Vagina (tissue), 2 donors: Measurements from ENCODE around the gene CEACAM6. TPM values are rescaled to one million over a fixed set of nuclear protein-coding genes. Genes with fewer than 3 reads are reported as not detected.

Experiments
- DNase-seq, 2 donors: peaks; one replicate each; pipeline ENCODE4 v3.0.0-alpha.2; 2017; ENCODE audit errors: extremely low spot score in 2 of 2
- H3K27ac ChIP-seq: fragments of 200-600 bp; sonication (generic); one replicate; pipeline ENCODE4 v1.5.1; 2019
- H3K27me3 ChIP-seq: fragments of 200-600 bp; sonication (generic); one replicate; pipeline ENCODE4 v1.5.1; 2019
- H3K36me3 ChIP-seq, 2 donors: fragments of 200-600 bp; sonication (generic); one replicate each; pipeline ENCODE4 v1.5.1; 2017 to 2019
- H3K4me1 ChIP-seq: fragments of 200-600 bp; sonication (generic); one replicate; pipeline ENCODE4 v1.5.1; 2019
- H3K4me3 ChIP-seq, 2 donors: fragments of 200-600 bp; sonication (generic); 1 replicate in 1 of 2; 2 replicates in 1 of 2; pipeline ENCODE4 v1.5.1; 2016 to 2019
- H3K9me3 ChIP-seq: fragments of 200-600 bp; sonication (generic); one replicate; pipeline ENCODE4 v1.5.1; 2019
- CTCF ChIP-seq, 3 experiments: fragments of 450-650 bp in 2 of 3; fragments of 200-600 bp in 1 of 3; sonication (generic) in 1 of 3; IDR thresholded peaks; one replicate each; pipeline ENCODE4 v1.5.1; 2017 to 2019; ENCODE audit warnings: antibody characterized with exemption in 3 of 3, mild to moderate bottlenecking in 2 of 3, moderate library complexity in 2 of 3
- POLR2A ChIP-seq, 2 donors: fragments of 450-650 bp; IDR thresholded peaks; one replicate each; pipeline ENCODE4 v1.6.1; 2017; ENCODE audit warnings: antibody characterized with exemption in 2 of 2, mild to moderate bottlenecking in 2 of 2, moderate library complexity in 2 of 2
- POLR2AphosphoS5 ChIP-seq, 2 donors: sonication (generic); formaldehyde crosslinking; IDR thresholded peaks; one replicate each; pipeline ENCODE4 v1.9.0; 2017; ENCODE audit warnings: antibody characterized with exemption in 2 of 2, mild to moderate bottlenecking in 2 of 2, low read depth in 1 of 2; ENCODE audit not compliant: insufficient read depth in 1 of 2
- intact Hi-C: fragments of 100-400 bp; cut with DNase I; formaldehyde crosslinking; loops from one replicate; pipeline ENCODE4 v1.15.1; 2023
- total RNA-seq: library from RNA; depleted of rRNA; stranded (reverse); fragments of >200 nt; gene quantifications from one replicate; pipeline ENCODE4 v1.2.3, GENCODE V29; 2016

CEACAM6 gene
- total RNA-seq, 1 donor from 2014 or later: 6.9 TPM

DNA sequence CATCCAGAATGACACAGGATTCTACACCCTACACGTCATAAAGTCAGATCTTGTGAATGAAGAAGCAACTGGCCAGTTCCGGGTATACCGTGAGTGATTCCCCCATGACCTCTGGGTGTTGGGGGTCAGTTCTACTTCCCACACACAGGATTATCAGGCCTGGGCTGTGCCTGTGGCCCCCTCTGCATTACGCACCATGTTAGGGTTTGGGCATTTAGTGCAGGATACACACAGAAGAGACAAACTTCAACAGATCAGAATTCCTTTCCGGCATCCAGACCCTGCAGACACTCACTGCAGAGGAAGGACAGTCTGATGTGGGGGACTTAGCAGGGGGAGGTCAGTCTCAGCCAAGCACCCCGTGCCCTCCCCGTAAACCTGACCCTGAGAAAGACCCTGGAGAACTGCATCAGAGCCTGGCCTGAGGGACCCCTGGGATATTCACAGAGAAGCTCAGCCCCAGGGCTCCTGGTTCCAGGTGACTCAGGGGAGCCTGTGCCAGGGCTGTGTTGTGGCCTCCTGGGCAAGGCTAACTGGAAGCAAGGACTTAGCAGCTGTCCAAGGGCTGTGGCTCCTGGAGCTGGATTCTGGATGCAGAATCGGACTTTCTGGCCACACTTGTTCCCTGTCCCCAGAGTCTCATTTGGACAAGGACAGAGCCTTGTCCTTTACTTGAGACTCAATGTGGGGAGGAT, 45.2 kb upstream of the CEACAM6 start:
- no peak for TF ChIP-seq POLR2A (IDR thresholded peaks at IDR 0.05)
- TF ChIP-seq POLR2AphosphoS5 (IDR thresholded peaks at IDR 0.05; ENCODE audit: insufficient read depth in 1 of 2, low read depth in 1 of 2): no peak
- no peak for TF ChIP-seq CTCF (IDR thresholded peaks at IDR 0.05)
- intact Hi-C loops: loop anchor here (5.0 kb wide), 1 partner anchor 1778 kb away; the partner anchor contains the start of gene FCGBP
- DNase-seq: peak in 1 of 2 donors; percentile 89
- Histone ChIP-seq H3K4me3 (no peak overlapping the region), H3K9me3 (no peaks in the 10 kb centered on the region), H3K27ac (no peak overlapping the region), H3K27me3 (no peaks in the 10 kb centered on the region), H3K36me3 (no peaks in the 10 kb centered on the region), H3K4me1 (no peaks in the 10 kb centered on the region)

DNA sequence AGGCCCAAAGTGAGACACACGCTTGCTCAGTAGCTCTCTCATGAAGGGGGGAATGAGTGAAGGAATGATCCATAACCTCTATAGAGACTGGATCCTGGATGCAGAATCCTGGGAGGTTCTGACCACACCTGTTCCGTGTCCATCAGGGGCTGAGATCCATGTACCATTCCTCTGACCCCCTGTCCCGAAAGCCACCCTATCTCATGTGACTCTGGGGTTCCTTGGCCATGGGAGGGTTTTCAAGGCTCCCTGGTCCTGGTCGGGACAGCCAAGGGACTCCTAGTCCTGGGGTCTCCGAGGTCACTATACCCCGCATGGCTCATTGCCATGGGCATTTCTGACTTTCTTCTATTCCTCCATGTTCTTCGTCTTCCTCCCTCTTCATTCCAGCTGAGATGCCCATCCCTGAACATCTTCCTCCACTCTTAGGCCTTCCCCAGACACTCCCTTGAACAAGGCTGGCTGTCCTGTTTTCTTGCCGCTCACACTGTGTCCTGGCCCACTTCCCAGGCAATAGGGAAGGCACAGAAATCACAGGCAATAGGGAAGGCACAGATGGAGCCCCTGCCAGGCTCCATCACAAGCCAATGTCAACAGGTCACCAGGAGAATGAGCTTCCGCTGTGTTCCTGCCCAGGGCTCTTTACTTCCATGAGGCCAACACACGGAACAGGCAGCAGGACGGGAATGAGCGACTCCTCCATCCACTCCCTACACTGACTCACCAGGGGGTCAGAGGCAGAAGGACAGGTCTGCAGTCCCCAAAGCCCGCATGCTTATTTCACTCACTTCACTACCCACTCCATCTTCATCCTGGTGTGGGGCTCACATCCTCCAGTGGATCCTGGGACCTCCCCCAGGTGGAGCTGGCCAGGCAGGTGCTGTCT, 43.7 kb upstream of the CEACAM6 start:
- Histone ChIP-seq H3K4me3 (no peak overlapping the region), H3K27me3 (no peaks in the 10 kb centered on the region), H3K27ac (no peak overlapping the region), H3K36me3 (no peaks in the 10 kb centered on the region), H3K4me1 (no peaks in the 10 kb centered on the region), H3K9me3 (no peaks in the 10 kb centered on the region)
- TF ChIP-seq POLR2AphosphoS5 (IDR thresholded peaks at IDR 0.05; ENCODE audit: insufficient read depth in 1 of 2, low read depth in 1 of 2) (no peak), POLR2A (IDR thresholded peaks at IDR 0.05) (no peak), CTCF (IDR thresholded peaks at IDR 0.05) (no peak)
- DNase-seq: peak; percentile 65 to 72
- intact Hi-C loops: loop anchor here (5.0 kb wide), 1 partner anchor 1779 kb away; the partner anchor contains the start of gene FCGBP

DNA sequence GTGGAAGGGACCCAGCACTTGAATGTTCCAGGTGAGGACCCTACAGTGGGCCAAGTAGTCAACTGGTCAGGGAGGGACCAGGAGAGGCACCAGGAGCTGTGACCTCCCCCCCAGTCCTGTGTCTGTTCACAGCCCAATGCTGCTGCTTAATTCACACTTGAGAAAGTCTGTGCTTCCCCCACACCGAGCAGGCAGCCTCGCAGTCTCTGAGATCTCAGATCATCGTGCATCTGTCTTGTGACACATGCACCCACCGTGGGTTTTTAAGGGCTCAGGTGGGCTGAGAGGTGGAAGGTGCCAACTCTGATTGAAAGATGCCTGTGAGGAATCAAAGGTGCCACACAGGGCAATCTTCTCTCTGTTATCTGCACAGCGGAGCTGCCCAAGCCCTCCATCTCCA, 40.7 kb upstream of the CEACAM6 start:
- Histone ChIP-seq H3K4me1 (no peaks in the 10 kb centered on the region), H3K27me3 (no peaks in the 10 kb centered on the region), H3K9me3 (no peaks in the 10 kb centered on the region), H3K4me3 (no peak overlapping the region), H3K27ac (no peak overlapping the region), H3K36me3 (no peaks in the 10 kb centered on the region)
- no peak for TF ChIP-seq CTCF (IDR thresholded peaks at IDR 0.05)
- no peak for TF ChIP-seq POLR2AphosphoS5 (IDR thresholded peaks at IDR 0.05; ENCODE audit: insufficient read depth in 1 of 2, low read depth in 1 of 2)
- no peak for TF ChIP-seq POLR2A (IDR thresholded peaks at IDR 0.05)
- intact Hi-C loops: loop anchor here (5.0 kb wide), 1 partner anchor 1782 kb away; the partner anchor contains the start of gene FCGBP
- peak in 1 of 2 donors; percentile 44 for DNase-seq

GRCh38 chr19:41718761-41719160, 36.6 kb upstream of the CEACAM6 start:
- Histone ChIP-seq H3K9me3 (no peaks in the 10 kb centered on the region), H3K36me3 (no peaks in the 10 kb centered on the region), H3K27me3 (no peaks in the 10 kb centered on the region), H3K4me3 (no peak overlapping the region), H3K27ac (no peak overlapping the region), H3K4me1 (no peaks in the 10 kb centered on the region)
- intact Hi-C loops: no loop called here
- DNase-seq: no peak
- TF ChIP-seq POLR2A (IDR thresholded peaks at IDR 0.05): no peak
- no peak for TF ChIP-seq POLR2AphosphoS5 (IDR thresholded peaks at IDR 0.05; ENCODE audit: insufficient read depth in 1 of 2, low read depth in 1 of 2)
- TF ChIP-seq CTCF (IDR thresholded peaks at IDR 0.05): no peak
